ENCODE results near the gene ITGB2. TPM values are rescaled to one million over a fixed set of nuclear protein-coding genes. Genes with fewer than 3 reads are reported as not detected.

The ITGB2 gene
- total and polyA plus RNA-seq, 7 donors, result 2.5 to 11.7 (median 8.3) TPM

GRCh38 chr21:44887807-44888580 is 32.7 kb downstream of the ITGB2 start:
- TF ChIP-seq, protein P1, sequence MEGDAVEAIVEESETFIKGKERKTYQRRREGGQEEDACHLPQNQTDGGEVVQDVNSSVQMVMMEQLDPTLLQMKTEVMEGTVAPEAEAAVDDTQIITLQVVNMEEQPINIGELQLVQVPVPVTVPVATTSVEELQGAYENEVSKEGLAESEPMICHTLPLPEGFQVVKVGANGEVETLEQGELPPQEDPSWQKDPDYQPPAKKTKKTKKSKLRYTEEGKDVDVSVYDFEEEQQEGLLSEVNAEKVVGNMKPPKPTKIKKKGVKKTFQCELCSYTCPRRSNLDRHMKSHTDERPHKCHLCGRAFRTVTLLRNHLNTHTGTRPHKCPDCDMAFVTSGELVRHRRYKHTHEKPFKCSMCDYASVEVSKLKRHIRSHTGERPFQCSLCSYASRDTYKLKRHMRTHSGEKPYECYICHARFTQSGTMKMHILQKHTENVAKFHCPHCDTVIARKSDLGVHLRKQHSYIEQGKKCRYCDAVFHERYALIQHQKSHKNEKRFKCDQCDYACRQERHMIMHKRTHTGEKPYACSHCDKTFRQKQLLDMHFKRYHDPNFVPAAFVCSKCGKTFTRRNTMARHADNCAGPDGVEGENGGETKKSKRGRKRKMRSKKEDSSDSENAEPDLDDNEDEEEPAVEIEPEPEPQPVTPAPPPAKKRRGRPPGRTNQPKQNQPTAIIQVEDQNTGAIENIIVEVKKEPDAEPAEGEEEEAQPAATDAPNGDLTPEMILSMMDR (IDR thresholded peaks at IDR 0.05), result no peak
- intact Hi-C loops (cut with DNase I), result no loop called here
- no peak for ATAC-seq
- Histone ChIP-seq H3K27me3 (ENCODE audit: insufficient read depth in 3 of 3, low read length in 2 of 3) (peaks cover 0 to 17% (median 4%) of the 10 kb centered on the region in 3 donors), H3K36me3 (ENCODE audit: insufficient read depth in 1 of 2, low read depth in 1 of 2) (no peaks in the 10 kb centered on the region), H3K9me3 (no peaks in the 10 kb centered on the region), H3K4me1 (no peaks in the 10 kb centered on the region), H3K27ac (no peak overlapping the region), H3K4me3 (no peak overlapping the region)
- peak in 1 of 2 donors; percentile 34 for DNase-seq
- 82 to 88% (median 84%) methylated on average over 20 to 24 of the region's 24 CpGs for WGBS, 3 donors

DNA sequence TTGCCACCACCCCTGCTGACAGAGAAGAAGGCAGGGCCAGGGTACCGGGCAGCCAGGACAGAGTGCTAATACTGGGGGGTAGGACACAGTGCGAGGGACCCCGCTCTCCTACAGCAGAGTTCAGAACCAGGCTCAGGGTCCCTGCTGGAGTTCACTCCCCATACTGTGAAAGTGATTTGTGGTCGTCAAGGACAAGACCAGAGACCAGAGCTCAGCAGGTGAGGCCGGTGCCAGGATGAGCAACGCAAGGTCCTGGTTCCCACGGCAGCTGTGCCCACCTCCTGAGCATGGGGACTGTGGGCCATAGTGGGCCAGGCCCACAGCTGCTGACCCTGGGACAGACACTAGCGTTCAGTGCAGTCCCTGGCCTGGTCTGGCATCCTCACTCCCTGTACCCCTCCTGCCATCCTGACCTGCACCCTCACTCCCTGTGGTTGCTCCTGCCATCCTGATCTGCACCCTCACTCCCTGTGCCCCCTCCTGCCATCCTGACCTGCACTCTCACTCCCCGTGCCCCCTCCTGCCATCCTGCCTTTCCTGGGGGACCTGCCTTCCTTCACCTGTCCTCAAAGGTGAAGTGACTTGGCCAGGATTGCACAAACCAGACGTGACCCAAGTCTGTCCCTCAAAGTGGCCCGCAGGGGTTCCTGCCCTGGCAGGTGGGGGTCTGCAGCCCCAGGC is 33.4 kb downstream of the ITGB2 start:
- ATAC-seq (no peak), DNase-seq (peak in 1 of 2 donors; percentile 17)
- H3K27me3 ChIP-seq (ENCODE audit: insufficient read depth in 3 of 3, low read length in 2 of 3), result peaks cover 0 to 17% (median 4%) of the 10 kb centered on the region in 3 donors
- no peaks in the 10 kb centered on the region for H3K36me3 ChIP-seq (ENCODE audit: insufficient read depth in 1 of 2, low read depth in 1 of 2)
- H3K9me3 ChIP-seq, result no peaks in the 10 kb centered on the region
- intact Hi-C loops (cut with DNase I), result no loop called here
- H3K27ac ChIP-seq, result no peak overlapping the region
- no peaks in the 10 kb centered on the region for H3K4me1 ChIP-seq
- 83 to 88% (median 87%) methylated on average over 11 of the region's 11 CpGs for WGBS, 3 donors
- TF ChIP-seq, protein P1 (IDR thresholded peaks at IDR 0.05), result no peak
- no peak overlapping the region for H3K4me3 ChIP-seq

- no peak for ATAC-seq
- H3K4me1 ChIP-seq, result no peaks in the 10 kb centered on the region
Observed at GRCh38 chr21:44886113-44887075, 34.3 kb downstream of the ITGB2 start.

GRCh38 chr21:44885615-44886014 is 35.1 kb downstream of the ITGB2 start:
- Histone ChIP-seq H3K27me3 (ENCODE audit: insufficient read depth in 3 of 3, low read length in 2 of 3) (peaks cover 0 to 5% (median 4%) of the 10 kb centered on the region in 3 donors), H3K27ac (no peak overlapping the region), H3K9me3 (no peaks in the 10 kb centered on the region), H3K36me3 (ENCODE audit: insufficient read depth in 1 of 2, low read depth in 1 of 2) (no peaks in the 10 kb centered on the region), H3K4me3 (no peak overlapping the region), H3K4me1 (no peaks in the 10 kb centered on the region)
- intact Hi-C loops (cut with DNase I), result no loop called here
- WGBS, 3 donors, result 78 to 85% (median 83%) methylated on average over 10 to 11 of the region's 11 CpGs
- DNase-seq (peak in 1 of 2 donors; percentile 24), ATAC-seq (no peak)
- TF ChIP-seq, protein P1 (IDR thresholded peaks at IDR 0.05), result no peak

More at GRCh38 chr21:44886113-44887075, 34.3 kb downstream of the ITGB2 start:
- Histone ChIP-seq H3K9me3 (no peaks in the 10 kb centered on the region), H3K4me3 (no peak overlapping the region), H3K27ac (no peak overlapping the region), H3K27me3 (ENCODE audit: insufficient read depth in 3 of 3, low read length in 2 of 3) (peaks cover 0 to 12% (median 4%) of the 10 kb centered on the region in 3 donors), H3K36me3 (ENCODE audit: insufficient read depth in 1 of 2, low read depth in 1 of 2) (no peaks in the 10 kb centered on the region)
- intact Hi-C loops (cut with DNase I), result no loop called here
- 87 to 89% (median 89%) methylated on average over 38 to 44 of the region's 44 CpGs for WGBS, 3 donors
- DNase-seq, result peak in 1 of 2 donors; percentile 40
- TF ChIP-seq, protein P1 (IDR thresholded peaks at IDR 0.05), result no peak
